GM19351 (cell line): ENCODE data around the gene SASH1.

Experiments used
- ATAC-seq: cut with Tn5 transposase; IDR thresholded peaks from one replicate; pipeline ENCODE4 v1.9.1; 2021; ENCODE audit warnings: mild to moderate bottlenecking, moderate library complexity; ENCODE audit not compliant: unreplicated experiment

SASH1 gene

GRCh38 chr6:148342350-148343046, at the start of gene SASH1:
Gene SASH1, plus strand, starts transcription at chr6:148342838. Its CDS starts 230 bp downstream, at chr6:148343068.
- ATAC-seq: no peak

GRCh38 chr6:148293181-148293995, 49.2 kb upstream of the SASH1 start:
- no peak for ATAC-seq

GRCh38 chr6:148294059-148294458, 48.6 kb upstream of the SASH1 start:
- no peak for ATAC-seq

- ATAC-seq: no peak
Observed at GRCh38 chr6:148295261-148295887, 47.3 kb upstream of the SASH1 start.

GRCh38 chr6:148296771-148297170, 45.9 kb upstream of the SASH1 start:
- ATAC-seq: no peak

GRCh38 chr6:148298683-148299082, 44.0 kb upstream of the SASH1 start:
- ATAC-seq: no peak

GRCh38 chr6:148303616-148304015, 39.0 kb upstream of the SASH1 start:
- ATAC-seq: no peak

GRCh38 chr6:148304976-148305375, 37.7 kb upstream of the SASH1 start:
- ATAC-seq: no peak

GRCh38 chr6:148306286-148306685, 36.4 kb upstream of the SASH1 start:
- ATAC-seq: no peak

GRCh38 chr6:148307405-148307804, 35.2 kb upstream of the SASH1 start:
- no peak for ATAC-seq

- no peak for ATAC-seq
Observed at GRCh38 chr6:148309301-148309700, 33.3 kb upstream of the SASH1 start.

- ATAC-seq: no peak
Observed at GRCh38 chr6:148311966-148312669, 30.5 kb upstream of the SASH1 start.

GRCh38 chr6:148313488-148313887, 29.1 kb upstream of the SASH1 start:
- no peak for ATAC-seq

GRCh38 chr6:148316308-148316707, 26.3 kb upstream of the SASH1 start:
- no peak for ATAC-seq

- ATAC-seq: no peak
Observed at GRCh38 chr6:148317051-148317450, 25.6 kb upstream of the SASH1 start.

- ATAC-seq: no peak
Observed at GRCh38 chr6:148317739-148318138, 24.9 kb upstream of the SASH1 start.

- no peak for ATAC-seq
Observed at GRCh38 chr6:148322704-148323103, 19.9 kb upstream of the SASH1 start.

GRCh38 chr6:148323344-148323743, 19.3 kb upstream of the SASH1 start:
- ATAC-seq: no peak

GRCh38 chr6:148324297-148324985, 18.2 kb upstream of the SASH1 start:
- no peak for ATAC-seq

GRCh38 chr6:148325316-148326068, 17.1 kb upstream of the SASH1 start:
- ATAC-seq: no peak
